Prostate gland (tissue), 2 donors: ENCODE results near the gene NAP1L1. TPM values are rescaled to one million over a fixed set of nuclear protein-coding genes. Genes with fewer than 3 reads are reported as not detected.

Experiments
- DNase-seq: peaks from one replicate; pipeline ENCODE4 v3.0.0-alpha.2; 2019; ENCODE audit warnings: low spot score
- H3K27ac ChIP-seq, 2 donors: fragments of 200-600 bp; sonication (generic); 2 replicates each; pipeline ENCODE4 v1.5.1; 2017 to 2019
- H3K27me3 ChIP-seq: fragments of 200-600 bp; sonication (generic); replicated peaks from 2 replicates; pipeline ENCODE4 v1.5.1; 2019; ENCODE audit not compliant: insufficient read depth
- H3K36me3 ChIP-seq, 2 donors: fragments of 200-600 bp; sonication (generic); 1 replicate in 1 of 2; 2 replicates in 1 of 2; pipeline versions ENCODE4 v1.5.1 to v1.8.1; 2017 to 2019
- H3K4me1 ChIP-seq: fragments of 200-600 bp; sonication (generic); replicated peaks from 2 replicates; pipeline ENCODE4 v1.5.1; 2019
- H3K4me3 ChIP-seq, 2 donors: fragments of 200-600 bp; sonication (generic); 2 replicates each; pipeline ENCODE4 v1.5.1; 2017 to 2019
- H3K9me3 ChIP-seq: fragments of 200-600 bp; sonication (generic); 2 replicates; pipeline ENCODE4 v1.5.1; 2017
- POLR2A ChIP-seq: fragments of 450-650 bp; IDR thresholded peaks from one replicate; pipeline ENCODE4 v1.6.1; 2016; ENCODE audit warnings: antibody characterized with exemption, mild to moderate bottlenecking
- POLR2AphosphoS5 ChIP-seq: sonication (generic); formaldehyde crosslinking; IDR thresholded peaks from one replicate; pipeline ENCODE4 v1.6.1; 2017; ENCODE audit warnings: antibody characterized with exemption
- WGBS: methylation state at CpG from one replicate; pipeline ENCODE4 v1.1.5; 2018; 5-methylcytosine and 5-hydroxymethylcytosine counted together
- intact Hi-C: fragments of 100-400 bp; cut with DNase I; formaldehyde crosslinking; loops from one replicate; pipeline ENCODE4 v1.14.2; 2022
- total RNA-seq, 2 donors: library from RNA; depleted of rRNA; stranded (reverse); fragments of >200 nt; gene quantifications; one replicate each; pipeline ENCODE4 v1.1.0, GENCODE V29; 2016
- TF ChIP-seq, protein P1 (sequence below), 4 experiments: fragments of 200-600 bp in 2 of 4; fragments of 450-650 bp in 2 of 4; sonication (generic) in 2 of 4; IDR thresholded peaks; 1 replicate in 3 of 4; 2 replicates in 1 of 4; pipeline ENCODE4 v1.5.1; 2016 to 2019; ENCODE audit warnings: antibody characterized with exemption in 4 of 4, mild to moderate bottlenecking in 2 of 4, moderate library complexity in 2 of 4

NAP1L1 gene
- total RNA-seq, 2 donors from 2014 or later: 223 to 325 TPM

GRCh38 chr12:75997658-75998057, 86.8 kb downstream of the NAP1L1 start:
- Histone ChIP-seq H3K4me1 (no peaks in the 10 kb centered on the region), H3K27ac (no peak overlapping the region), H3K36me3 (no peaks in the 10 kb centered on the region), H3K9me3 (no peaks in the 10 kb centered on the region), H3K27me3 (no peaks in the 10 kb centered on the region), H3K4me3 (no peak overlapping the region)
- intact Hi-C loops: no loop called here
- no peak for TF ChIP-seq POLR2AphosphoS5
- TF ChIP-seq POLR2A: no peak
- TF ChIP-seq, protein P1, sequence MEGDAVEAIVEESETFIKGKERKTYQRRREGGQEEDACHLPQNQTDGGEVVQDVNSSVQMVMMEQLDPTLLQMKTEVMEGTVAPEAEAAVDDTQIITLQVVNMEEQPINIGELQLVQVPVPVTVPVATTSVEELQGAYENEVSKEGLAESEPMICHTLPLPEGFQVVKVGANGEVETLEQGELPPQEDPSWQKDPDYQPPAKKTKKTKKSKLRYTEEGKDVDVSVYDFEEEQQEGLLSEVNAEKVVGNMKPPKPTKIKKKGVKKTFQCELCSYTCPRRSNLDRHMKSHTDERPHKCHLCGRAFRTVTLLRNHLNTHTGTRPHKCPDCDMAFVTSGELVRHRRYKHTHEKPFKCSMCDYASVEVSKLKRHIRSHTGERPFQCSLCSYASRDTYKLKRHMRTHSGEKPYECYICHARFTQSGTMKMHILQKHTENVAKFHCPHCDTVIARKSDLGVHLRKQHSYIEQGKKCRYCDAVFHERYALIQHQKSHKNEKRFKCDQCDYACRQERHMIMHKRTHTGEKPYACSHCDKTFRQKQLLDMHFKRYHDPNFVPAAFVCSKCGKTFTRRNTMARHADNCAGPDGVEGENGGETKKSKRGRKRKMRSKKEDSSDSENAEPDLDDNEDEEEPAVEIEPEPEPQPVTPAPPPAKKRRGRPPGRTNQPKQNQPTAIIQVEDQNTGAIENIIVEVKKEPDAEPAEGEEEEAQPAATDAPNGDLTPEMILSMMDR (IDR thresholded peaks at IDR 0.05): no peak
- WGBS: 87% methylated on average over 3 of the region's 3 CpGs
- no peak for DNase-seq

- TF ChIP-seq, protein P1 (IDR thresholded peaks at IDR 0.05): no peak
- no peak for TF ChIP-seq POLR2A
- no peak for TF ChIP-seq POLR2AphosphoS5
- Histone ChIP-seq H3K27me3 (no peaks in the 10 kb centered on the region), H3K9me3 (no peaks in the 10 kb centered on the region), H3K27ac (no peak overlapping the region), H3K4me1 (no peaks in the 10 kb centered on the region), H3K36me3 (no peaks in the 10 kb centered on the region), H3K4me3 (no peak overlapping the region)
- no peak for DNase-seq
- WGBS: 24% methylated on average over 1 of the region's 1 CpG
- intact Hi-C loops: no loop called here
These were observed 87.5 kb downstream of the NAP1L1 start for GRCh38 chr12:75996861-75997447.

DNA sequence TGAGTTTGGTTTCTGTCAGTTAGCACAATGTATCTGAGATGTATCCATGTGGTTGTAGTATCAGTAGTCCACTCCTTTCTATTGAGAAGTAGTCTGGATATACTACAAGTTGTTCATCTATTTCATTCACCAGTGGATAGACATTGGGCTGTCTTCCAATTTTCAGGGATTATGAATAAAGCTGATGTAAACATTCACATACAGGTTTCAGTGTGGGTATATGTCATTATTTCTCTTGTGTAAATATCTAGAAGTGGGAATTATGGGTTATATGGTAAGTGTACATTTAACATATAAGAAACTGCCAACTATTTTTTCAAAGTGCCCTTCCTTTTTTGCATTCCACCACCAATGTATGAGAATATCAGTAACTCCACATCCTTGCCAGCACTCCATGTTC, 88.8 kb downstream of the NAP1L1 start:
- no peak overlapping the region for H3K4me3 ChIP-seq
- H3K36me3 ChIP-seq: no peaks in the 10 kb centered on the region
- intact Hi-C loops: no loop called here
- H3K4me1 ChIP-seq: no peaks in the 10 kb centered on the region
- H3K9me3 ChIP-seq: no peaks in the 10 kb centered on the region
- TF ChIP-seq POLR2AphosphoS5 (no peak), POLR2A (no peak)
- TF ChIP-seq, protein P1 (IDR thresholded peaks at IDR 0.05): no peak
- no peak for DNase-seq
- H3K27ac ChIP-seq: no peak overlapping the region
- no peaks in the 10 kb centered on the region for H3K27me3 ChIP-seq

- TF ChIP-seq POLR2AphosphoS5: no peak
- 71% methylated on average over 4 of the region's 4 CpGs for WGBS
- Histone ChIP-seq H3K4me3 (no peak overlapping the region), H3K4me1 (no peaks in the 10 kb centered on the region), H3K36me3 (no peaks in the 10 kb centered on the region), H3K27ac (no peak overlapping the region), H3K9me3 (no peaks in the 10 kb centered on the region), H3K27me3 (no peaks in the 10 kb centered on the region)
- DNase-seq: no peak
- intact Hi-C loops: no loop called here
These were observed 90.3 kb downstream of the NAP1L1 start for GRCh38 chr12:75994069-75994740.

GRCh38 chr12:75991753-75992152, 92.7 kb downstream of the NAP1L1 start:
- TF ChIP-seq POLR2AphosphoS5: no peak
- TF ChIP-seq, protein P1 (IDR thresholded peaks at IDR 0.05): no peak
- no peak for TF ChIP-seq POLR2A
- H3K4me3 ChIP-seq: no peak overlapping the region
- no peak overlapping the region for H3K27ac ChIP-seq
- H3K36me3 ChIP-seq: no peaks in the 10 kb centered on the region
- H3K27me3 ChIP-seq: no peaks in the 10 kb centered on the region
- WGBS: 85% methylated on average over 5 of the region's 5 CpGs
- no peaks in the 10 kb centered on the region for H3K4me1 ChIP-seq
- H3K9me3 ChIP-seq: no peaks in the 10 kb centered on the region
- no peak for DNase-seq
- intact Hi-C loops: no loop called here
